Heart left ventricle (tissue), 16 donors: Measurements from ENCODE around the gene SSBP4. TPM values are rescaled to one million over a fixed set of nuclear protein-coding genes. Genes with fewer than 3 reads are reported as not detected.

ENCODE experiments used
- ATAC-seq, 4 donors: fragments of 200-7000 bp; cut with Tn5 transposase; one replicate each; pipeline ENCODE4 v1.9.1; 2020 to 2022; ENCODE audit warnings: moderate library complexity in 4 of 4, mild to moderate bottlenecking in 3 of 4, moderate number of reproducible peaks in 1 of 4
- DNase-seq, 5 donors: peaks; one replicate each; pipeline ENCODE4 v3.0.0-alpha.2; 2020
- H3K27ac ChIP-seq, 12 donors: fragments of 200-600 bp; sonication (generic) in 4 of 12; one replicate each; pipeline versions ENCODE4 v1.5.0 to v1.8.0; 2016 to 2022; ENCODE audit warnings: mild to moderate bottlenecking in 2 of 12
- H3K27me3 ChIP-seq, 9 donors: fragments of 200-600 bp; sonication (generic) in 2 of 9; one replicate each; pipeline versions ENCODE4 v1.5.1 to v1.8.0; 2016 to 2022; ENCODE audit warnings: mild to moderate bottlenecking in 3 of 9
- H3K36me3 ChIP-seq, 9 donors: fragments of 200-600 bp; sonication (generic) in 2 of 9; one replicate each; pipeline versions ENCODE4 v1.5.0 to v1.8.0; 2018 to 2022; ENCODE audit warnings: mild to moderate bottlenecking in 2 of 9
- H3K4me1 ChIP-seq, 12 donors: fragments of 200-600 bp; sonication (generic) in 4 of 12; one replicate each; pipeline versions ENCODE4 v1.5.0 to v1.8.0; 2016 to 2022; ENCODE audit warnings: mild to moderate bottlenecking in 3 of 12
- H3K4me3 ChIP-seq, 12 donors: fragments of 200-600 bp; sonication (generic) in 4 of 12; one replicate each; pipeline versions ENCODE4 v1.5.0 to v1.8.0; 2017 to 2022; ENCODE audit warnings: mild to moderate bottlenecking in 9 of 12, moderate library complexity in 4 of 12
- H3K9me3 ChIP-seq, 12 donors: fragments of 200-600 bp; sonication (generic) in 4 of 12; one replicate each; pipeline versions ENCODE4 v1.5.0 to v1.8.0; 2016 to 2022; ENCODE audit warnings: mild to moderate bottlenecking in 1 of 12
- POLR2A ChIP-seq, 2 donors: fragments of 450-650 bp; IDR thresholded peaks; one replicate each; pipeline ENCODE4 v1.6.1; 2017; ENCODE audit warnings: antibody characterized with exemption in 2 of 2, mild to moderate bottlenecking in 2 of 2, moderate library complexity in 2 of 2
- WGBS, 4 donors: extraction: QIAGEN DNeasy Blood & Tissue Kit in 2 of 4; methylation state at CpG; one replicate each; pipeline versions ENCODE4 v1.1.5 to v1.1.7; 2013 to 2018; 5-methylcytosine and 5-hydroxymethylcytosine counted together
- intact Hi-C, 10 donors: fragments of 100-400 bp; cut with DNase I; formaldehyde crosslinking; loops; one replicate each; pipeline versions ENCODE4 v1.11.1 to v1.14.2; 2022
- polyA plus RNA-seq, 2 donors: library from polyadenylated mRNA; stranded (reverse); fragments of 200-250 nt; gene quantifications; one replicate each; pipeline ENCODE4 v1.2.3, GENCODE V29; 2013
- total RNA-seq, 9 donors: library from RNA; depleted of rRNA in 2 of 9; stranded (reverse); fragments of >200 nt in 2 of 9; fragmentation: NEBNext Ultra II Directional in 3 of 9; extraction: Animal tissue kit (Norgen Biotek cat#: 25700) in 3 of 9; gene quantifications; one replicate each; pipeline versions ENCODE4 v1.1.0 to v1.2.4, GENCODE V29; 2016 to 2023
- TF ChIP-seq, protein P1 (sequence below), 12 donors: fragments of 200-600 bp; sonication (generic) in 4 of 12; IDR thresholded peaks; one replicate each; pipeline versions ENCODE4 v1.5.0 to v1.8.0; 2018 to 2022; ENCODE audit warnings: antibody characterized with exemption in 12 of 12, mild to moderate bottlenecking in 5 of 12
- donor health status: ischemic (EF 13 %, LVEDD 7.1; RV severe dilation, severe dysfunction).
- donor health status: healthy with polysubstance abuse.
- donor health status: DM: no; HTN: yes; CAD: no.
- donor health status: DM: no; HTN: no; CAD: no.
- donor health status: ischemic (EF 25% LVEDD 6.9; RV normal size, moderate dysfunction).
- donor health status: ischemic (EF 25% LVEDD 5.7; RV mildly dilated, moderate dysfunction).
- donor health status: healthy.
- donor health status: DM: yes; HTN: yes; CAD: no.
- donor health status: ischemic (EF 35%, LVEDD 5.7; RV mildly dilated, moderate dysfunction).
- donor health status: nonischemic (EF 11% LVEDD 7.7; RV severe dilation, severe dysfunction).
- donor health status: DM: yes; HTN: yes; CAD: no.
- donor health status: PGD.
- donor health status: ischemic (EF 29% LVEDD 5.4; RV normal size, mild dysfunction).
- donor health status: nonischemic (EF 23%, LVEDD 6.1; RV moderate dilation, normal function).

SSBP4 gene
- total and polyA plus RNA-seq, 11 donors: 23.5 to 89.8 (median 29.4) TPM

DNA sequence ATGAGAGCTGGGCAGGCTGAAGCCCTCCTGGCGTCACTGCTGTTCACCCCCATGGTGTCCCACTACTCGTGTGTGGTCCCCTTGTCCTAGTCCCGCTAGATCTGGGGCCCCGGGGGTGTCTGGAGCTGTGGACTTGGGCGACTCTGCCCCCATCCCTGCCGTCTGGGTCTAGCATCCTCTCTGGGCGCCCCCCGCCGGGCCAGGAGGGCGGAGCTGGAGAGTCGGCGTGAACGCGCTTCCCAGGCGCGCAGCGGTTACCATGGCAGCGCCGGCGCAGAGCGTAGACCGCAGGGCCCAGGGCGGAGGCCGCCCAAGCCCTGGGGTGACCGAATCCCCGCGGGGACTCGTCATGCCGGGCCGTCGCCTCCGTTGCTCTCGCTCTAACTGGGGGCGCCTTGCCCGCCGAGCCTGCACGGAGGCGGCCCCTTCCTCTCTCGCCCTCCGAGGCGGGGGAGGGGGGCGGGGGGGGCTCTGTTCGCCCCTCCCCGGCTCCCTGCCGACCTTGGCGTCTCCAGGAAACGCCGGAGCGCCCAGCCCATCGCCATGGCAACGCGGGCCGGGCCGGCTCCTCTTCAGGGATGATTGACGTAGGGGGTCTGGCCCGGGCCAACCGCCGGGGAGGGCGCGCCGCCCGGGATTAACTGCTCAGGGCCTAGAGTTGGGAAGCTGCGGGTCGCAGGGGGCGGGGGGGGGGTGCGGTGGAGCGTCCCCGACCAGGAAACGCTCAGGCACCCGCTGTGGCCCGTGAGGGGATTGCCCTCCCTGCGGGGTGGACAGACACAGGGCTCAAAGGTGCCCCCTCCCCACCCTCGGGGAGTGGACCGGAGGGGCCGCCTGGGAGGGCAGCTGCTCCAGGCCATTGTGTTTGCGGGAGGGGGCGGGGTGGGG lies 9.8 kb downstream of the SSBP4 start:
- peak in 3 of 4 donors; percentile 53 to 67 (median 57) for ATAC-seq
- H3K4me1 ChIP-seq: peaks cover 18 to 77% (median 50%) of the 10 kb centered on the region in 12 donors
- H3K27ac ChIP-seq: peak overlapping the region in 11 of 12 donors; percentile 57 to 89 (median 70)

DNA sequence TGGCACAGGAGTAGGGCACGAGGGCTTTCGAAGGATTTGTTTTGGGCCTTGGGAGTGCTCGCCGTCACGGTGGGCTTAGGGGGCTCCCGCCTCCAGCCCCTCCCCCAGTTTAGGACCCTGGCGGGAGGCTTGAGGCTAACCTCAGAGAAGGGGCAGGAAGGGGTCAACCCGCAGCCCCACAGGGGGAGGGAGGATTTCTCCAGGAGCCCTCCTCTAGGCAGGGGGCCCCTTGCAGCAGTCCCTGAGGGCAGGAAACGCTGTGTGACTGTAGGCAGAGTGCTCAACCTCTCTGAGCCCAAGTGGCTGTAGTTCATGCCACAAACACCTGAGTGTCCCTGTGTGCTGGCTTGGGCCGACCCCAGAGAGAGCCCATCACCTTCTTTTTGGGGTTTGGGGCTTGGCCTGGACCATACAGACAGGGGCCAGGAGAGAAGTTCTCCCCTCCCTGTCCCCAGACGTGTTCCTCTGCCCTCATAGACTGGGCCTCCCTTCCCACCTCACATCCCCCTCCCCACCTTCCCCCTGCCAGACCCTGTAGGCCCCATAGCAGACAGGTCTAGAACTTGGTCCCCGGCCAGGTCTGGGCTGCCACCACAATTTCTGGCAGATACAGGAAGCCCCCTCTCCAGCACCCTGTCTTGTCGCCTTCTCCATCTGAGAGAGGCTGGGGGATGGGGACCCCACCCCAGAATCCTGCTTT lies 10.7 kb downstream of the SSBP4 start:
- WGBS, 4 donors: 58 to 69% (median 66%) methylated on average over 13 of the region's 13 CpGs
- peaks cover 18 to 72% (median 47%) of the 10 kb centered on the region in 12 donors for H3K4me1 ChIP-seq
- peak overlapping the region in 11 of 12 donors; percentile 57 to 89 (median 70) for H3K27ac ChIP-seq

More for the DNA sequence above, 9.8 kb downstream of the SSBP4 start:
- intact Hi-C loops: no loop called here
- TF ChIP-seq, protein P1, sequence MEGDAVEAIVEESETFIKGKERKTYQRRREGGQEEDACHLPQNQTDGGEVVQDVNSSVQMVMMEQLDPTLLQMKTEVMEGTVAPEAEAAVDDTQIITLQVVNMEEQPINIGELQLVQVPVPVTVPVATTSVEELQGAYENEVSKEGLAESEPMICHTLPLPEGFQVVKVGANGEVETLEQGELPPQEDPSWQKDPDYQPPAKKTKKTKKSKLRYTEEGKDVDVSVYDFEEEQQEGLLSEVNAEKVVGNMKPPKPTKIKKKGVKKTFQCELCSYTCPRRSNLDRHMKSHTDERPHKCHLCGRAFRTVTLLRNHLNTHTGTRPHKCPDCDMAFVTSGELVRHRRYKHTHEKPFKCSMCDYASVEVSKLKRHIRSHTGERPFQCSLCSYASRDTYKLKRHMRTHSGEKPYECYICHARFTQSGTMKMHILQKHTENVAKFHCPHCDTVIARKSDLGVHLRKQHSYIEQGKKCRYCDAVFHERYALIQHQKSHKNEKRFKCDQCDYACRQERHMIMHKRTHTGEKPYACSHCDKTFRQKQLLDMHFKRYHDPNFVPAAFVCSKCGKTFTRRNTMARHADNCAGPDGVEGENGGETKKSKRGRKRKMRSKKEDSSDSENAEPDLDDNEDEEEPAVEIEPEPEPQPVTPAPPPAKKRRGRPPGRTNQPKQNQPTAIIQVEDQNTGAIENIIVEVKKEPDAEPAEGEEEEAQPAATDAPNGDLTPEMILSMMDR (IDR thresholded peaks at IDR 0.05): no peak
- TF ChIP-seq POLR2A (IDR thresholded peaks at IDR 0.05): no peak
- Histone ChIP-seq H3K4me3 (peak overlapping the region in 11 of 12 donors; percentile 19 to 58 (median 53)), H3K27me3 (no peaks in the 10 kb centered on the region), H3K9me3 (no peaks in the 10 kb centered on the region), H3K36me3 (peaks cover 0 to 6% (median 0%) of the 10 kb centered on the region in 9 donors)
- 6 to 19% (median 14%) methylated on average over 4 to 77 of the region's 77 CpGs for WGBS, 4 donors
- peak; percentile 82 to 90 (median 84) for DNase-seq

DNA sequence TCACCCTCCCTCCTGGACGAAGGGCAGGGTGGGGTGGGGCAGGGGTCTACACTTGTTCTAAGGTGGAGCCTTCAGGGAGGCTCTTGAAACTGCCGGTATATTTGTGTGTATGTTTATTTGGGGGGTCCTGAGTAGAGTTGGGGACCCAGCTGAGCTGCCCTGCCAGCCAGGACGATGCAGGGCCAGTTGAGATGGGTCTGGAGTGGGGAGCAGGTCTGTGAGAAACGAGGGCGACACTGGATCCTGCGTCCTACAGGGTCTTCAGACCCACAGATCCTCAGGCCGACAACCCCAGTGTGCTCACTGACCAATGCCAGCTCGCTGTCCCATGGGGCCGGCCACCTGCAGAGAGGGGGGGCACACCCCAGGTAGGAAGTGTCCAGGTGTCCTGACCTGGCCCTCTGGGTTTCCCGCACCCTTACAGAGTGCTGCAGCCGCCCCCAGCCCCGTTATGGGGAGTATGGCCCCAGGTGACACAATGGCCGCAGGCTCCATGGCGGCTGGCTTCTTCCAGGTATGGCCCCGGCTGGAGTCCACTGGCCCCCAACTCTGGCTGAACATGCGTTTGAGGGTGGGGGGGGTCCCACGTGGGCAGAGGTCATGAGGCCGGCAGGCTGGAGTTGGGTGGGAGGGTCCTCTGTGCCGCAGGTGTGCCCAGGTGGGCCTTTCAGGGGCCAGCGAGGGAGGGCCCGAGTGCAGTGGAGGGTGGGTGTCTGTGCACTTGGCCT lies 11.4 kb downstream of the SSBP4 start:
- WGBS, 4 donors: 86 to 94% (median 90%) methylated on average over 15 to 21 of the region's 21 CpGs
- peaks cover 16 to 65% (median 41%) of the 10 kb centered on the region in 12 donors for H3K4me1 ChIP-seq
- H3K27ac ChIP-seq: no peak overlapping the region
- intact Hi-C loops: no loop called here
- H3K9me3 ChIP-seq: no peaks in the 10 kb centered on the region
- H3K4me3 ChIP-seq: no peak overlapping the region
- ATAC-seq: no peak
- H3K27me3 ChIP-seq: no peaks in the 10 kb centered on the region
- H3K36me3 ChIP-seq: peaks cover 0 to 15% (median under 1%) of the 10 kb centered on the region in 9 donors
- TF ChIP-seq, protein P1 (IDR thresholded peaks at IDR 0.05): no peak
- TF ChIP-seq POLR2A (IDR thresholded peaks at IDR 0.05): no peak
- DNase-seq: peak in 1 of 5 donors; percentile 21

More for the DNA sequence above, 10.7 kb downstream of the SSBP4 start:
- DNase-seq (no peak), ATAC-seq (no peak)
- peak overlapping the region in 9 of 12 donors; percentile 45 to 58 (median 55) for H3K4me3 ChIP-seq
- intact Hi-C loops: no loop called here
- H3K36me3 ChIP-seq: peaks cover 0 to 9% (median 0%) of the 10 kb centered on the region in 9 donors
- H3K9me3 ChIP-seq: no peaks in the 10 kb centered on the region
- TF ChIP-seq POLR2A (IDR thresholded peaks at IDR 0.05): no peak
- TF ChIP-seq, protein P1 (IDR thresholded peaks at IDR 0.05): no peak
- H3K27me3 ChIP-seq: no peaks in the 10 kb centered on the region
